Measurements from ENCODE around the gene ADD3.

- TF ChIP-seq CTCF (IDR thresholded peaks at IDR 0.05) = no peak
- TF ChIP-seq ZFX (IDR thresholded peaks at IDR 0.05; ENCODE audit: borderline replicate concordance) = no peak
These were observed 96.2 kb downstream of the ADD3 start for GRCh38 chr10:110103921-110104461.
